Hypothalamus (tissue), 51 donors: ENCODE data around the gene STARD13.
A peak's percentile ranks its signal among the peaks of the same experiment; 100 is the strongest.

ENCODE experiments used
- DNase-seq, 51 donors: peaks; one replicate each; lab custom pipeline; 2025; lab: John Stamatoyannopoulos, UW

STARD13 gene

DNA sequence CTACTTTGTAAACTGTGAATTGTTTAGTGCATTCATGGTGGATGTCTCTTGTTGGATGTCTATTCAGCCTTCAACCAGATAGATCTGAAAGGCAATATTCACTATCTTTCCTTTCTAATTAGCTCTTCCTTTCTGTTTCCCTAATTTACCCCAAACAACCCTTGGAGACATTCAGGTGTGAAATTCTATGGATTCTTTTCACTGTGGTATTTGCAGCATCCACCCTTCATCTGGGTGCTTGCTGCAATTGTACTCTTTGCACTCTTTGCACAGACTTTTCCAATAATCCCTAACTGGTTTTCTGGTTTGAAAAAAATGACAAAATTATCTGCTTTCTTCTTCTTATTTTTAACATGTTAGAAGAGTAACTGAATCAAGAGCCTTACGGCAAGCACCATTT lies 212.8 kb downstream of the STARD13 start:
- no peak for DNase-seq

DNA sequence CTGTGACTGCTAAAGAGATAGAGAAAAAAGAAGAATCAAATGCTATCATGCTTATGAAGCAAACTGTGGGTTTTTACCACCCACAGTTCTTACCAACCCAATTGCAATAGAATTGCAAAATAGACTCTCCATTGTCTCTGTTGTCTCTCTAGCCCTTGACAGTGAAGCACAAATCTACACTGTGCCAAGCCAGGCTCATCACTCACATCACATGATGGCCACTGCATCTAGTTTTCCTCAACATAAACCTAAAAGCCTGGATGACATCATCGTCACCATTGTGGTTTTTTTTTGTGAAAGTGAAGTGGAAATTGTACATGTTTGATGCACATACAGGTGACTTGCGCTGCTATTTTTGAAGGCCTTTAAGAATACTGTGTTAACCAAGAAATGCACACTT lies 213.3 kb downstream of the STARD13 start:
- peak in 14 of 51 donors; percentile 3 to 43 (median 20) for DNase-seq

DNA sequence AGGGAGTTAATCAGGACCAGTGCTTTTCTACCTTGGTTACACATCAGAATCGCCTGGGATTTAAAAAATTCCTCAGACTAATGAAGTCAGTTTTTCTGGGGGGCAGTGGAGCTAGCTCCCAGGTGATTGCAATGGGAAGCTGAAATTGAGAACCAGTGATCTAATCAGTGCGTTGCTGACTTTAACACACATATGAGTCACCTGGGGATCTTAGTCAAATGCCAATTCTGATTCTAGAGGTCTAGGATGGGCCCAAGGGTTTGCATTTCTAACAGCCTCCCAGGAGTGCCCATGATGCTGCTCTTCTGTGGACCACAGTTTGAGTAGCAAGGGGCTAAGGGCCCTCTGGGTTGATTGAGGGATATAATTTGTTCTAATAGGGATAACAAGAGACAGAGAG lies 214.8 kb downstream of the STARD13 start:
- no peak for DNase-seq

DNA sequence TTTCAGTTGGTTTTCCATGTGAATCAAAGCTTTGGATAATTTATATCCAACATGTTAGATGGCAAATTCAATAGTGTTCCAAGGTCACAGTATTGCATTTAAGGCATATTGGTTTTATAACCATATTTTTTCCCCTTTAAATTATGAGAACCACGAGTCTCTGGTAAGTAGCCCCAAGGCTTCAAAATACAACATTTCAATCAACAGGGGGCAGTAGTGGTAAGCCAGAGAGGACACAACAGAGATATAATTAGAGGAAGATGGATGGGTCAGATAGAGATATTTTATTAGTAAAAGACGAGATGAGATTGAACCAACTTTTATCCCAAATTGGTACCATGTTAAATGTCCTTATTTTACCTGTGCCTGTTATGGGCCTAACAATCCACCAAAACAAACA lies 216.2 kb downstream of the STARD13 start:
- no peak for DNase-seq

DNA sequence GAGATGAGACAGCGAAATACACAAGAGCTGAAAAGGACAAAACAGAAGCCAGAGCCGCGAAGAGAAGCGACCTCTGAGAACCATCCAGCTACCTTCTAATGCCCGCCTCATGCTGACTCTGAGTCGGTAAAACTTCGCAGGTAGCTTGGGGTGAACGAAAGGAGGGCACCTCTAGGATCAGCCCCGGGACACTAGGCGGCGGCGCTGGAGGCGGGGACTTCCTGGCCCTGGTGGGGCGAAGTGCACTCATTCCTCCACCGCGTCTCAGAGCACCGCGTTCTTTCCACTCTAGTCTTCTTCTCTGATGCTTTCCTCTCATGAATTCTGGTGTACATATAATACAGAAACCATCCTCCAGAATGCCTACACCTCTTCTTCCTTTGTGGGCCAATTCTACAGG lies 219.2 kb downstream of the STARD13 start:
- no peak for DNase-seq

DNA sequence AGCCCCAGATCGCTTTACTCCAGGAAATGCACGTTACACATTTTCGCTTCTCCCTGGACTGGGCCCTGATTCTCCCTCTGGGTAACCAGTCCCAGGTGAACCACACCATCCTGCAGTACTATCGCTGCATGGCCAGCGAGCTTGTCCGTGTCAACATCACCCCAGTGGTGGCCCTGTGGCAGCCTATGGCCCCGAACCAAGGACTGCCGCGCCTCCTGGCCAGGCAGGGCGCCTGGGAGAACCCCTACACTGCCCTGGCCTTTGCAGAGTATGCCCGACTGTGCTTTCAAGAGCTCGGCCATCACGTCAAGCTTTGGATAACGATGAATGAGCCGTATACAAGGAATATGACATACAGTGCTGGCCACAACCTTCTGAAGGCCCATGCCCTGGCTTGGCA lies 224.7 kb downstream of the STARD13 start:
- DNase-seq = no peak

DNA sequence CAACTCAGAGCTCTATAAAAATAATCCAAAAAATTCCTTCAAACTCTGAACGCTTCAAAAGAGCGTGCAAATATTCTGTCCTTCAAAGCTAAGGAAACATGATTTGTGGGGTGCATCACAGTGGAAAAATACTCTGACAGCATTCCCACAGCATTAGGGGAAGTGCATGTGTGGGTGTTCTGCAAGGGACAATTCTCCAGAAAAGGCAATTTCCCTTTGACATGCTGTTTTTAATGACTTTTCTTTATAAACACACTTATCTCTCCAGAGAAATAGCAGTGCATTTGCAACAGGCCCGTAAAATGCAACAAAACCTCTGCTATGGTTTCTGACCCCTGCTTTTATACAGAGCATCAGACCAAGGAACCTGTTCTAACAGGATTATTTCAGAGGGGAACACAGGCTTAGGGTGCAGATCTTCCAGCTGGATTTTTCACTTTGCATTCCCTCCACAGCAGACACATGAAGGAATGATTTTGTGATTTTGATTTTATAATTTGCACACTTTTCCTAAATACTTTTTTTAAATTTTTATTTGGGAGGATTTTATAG lies 226.7 kb downstream of the STARD13 start:
- DNase-seq = no peak

DNA sequence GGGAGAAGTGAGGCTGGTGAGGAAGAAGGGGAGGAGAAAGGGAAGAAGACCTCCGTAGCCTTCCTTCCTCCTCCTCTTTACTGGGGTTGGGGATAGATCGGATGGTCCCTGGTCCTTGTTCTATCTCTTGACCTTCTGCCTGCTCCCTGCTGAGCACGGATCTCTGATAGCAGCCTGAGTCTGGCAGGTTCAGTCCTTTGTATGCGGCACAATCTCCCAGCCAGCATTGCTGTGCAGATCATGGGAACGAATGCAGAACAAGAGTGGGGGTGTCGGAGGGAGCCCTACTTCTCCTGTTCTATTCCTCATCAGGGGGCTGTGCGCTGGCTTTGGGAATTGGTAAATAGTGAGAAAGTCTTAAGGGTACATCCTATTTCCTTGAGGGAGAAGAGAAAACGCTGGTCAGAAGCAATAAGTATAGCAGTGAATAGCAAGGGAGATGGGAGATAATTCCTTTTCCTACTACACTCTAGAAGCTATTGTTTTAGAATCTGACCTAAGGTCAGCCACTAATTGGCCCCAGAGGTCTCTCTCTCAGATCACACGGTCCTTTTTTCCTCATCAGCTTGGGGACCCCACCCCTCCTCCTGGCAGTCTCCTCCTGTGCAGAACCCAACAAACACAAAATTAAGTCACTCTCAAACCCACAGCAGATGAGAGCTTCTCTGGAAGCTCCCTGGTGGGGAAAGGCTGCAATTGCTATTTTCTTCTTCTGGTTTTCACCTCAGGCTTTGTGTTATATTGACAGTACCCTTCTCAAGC lies 228.4 kb downstream of the STARD13 start:
- DNase-seq = no peak

DNA sequence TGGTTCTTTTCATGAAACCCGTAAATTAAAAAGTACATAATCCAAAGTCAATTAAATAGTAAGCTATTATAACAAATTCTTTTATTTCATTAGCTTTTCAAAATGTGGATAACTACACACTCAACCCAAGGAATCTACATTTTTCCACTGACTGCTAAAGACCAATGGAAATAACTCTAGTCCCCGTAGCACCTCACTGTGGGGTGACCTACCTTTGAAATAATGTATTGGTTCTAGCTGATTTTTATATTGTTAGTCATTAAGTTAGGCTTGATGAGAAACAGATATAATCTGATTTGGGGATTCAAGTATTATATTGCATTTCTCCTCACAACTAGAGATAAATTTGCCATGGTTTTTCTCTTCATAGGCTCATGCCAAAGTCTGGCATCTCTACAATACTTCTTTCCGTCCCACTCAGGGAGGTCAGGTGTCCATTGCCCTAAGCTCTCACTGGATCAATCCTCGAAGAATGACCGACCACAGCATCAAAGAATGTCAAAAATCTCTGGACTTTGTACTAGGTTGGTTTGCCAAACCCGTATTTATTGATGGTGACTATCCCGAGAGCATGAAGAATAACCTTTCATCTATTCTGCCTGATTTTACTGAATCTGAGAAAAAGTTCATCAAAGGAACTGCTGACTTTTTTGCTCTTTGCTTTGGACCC lies 232.0 kb downstream of the STARD13 start:
- no peak for DNase-seq
